GM21825 (cell line): ENCODE measurements around the gene MEI1.
"Not testable (repeated sequence)": the region's sequence is repeated elsewhere in the genome, so short reads cannot be mapped to it uniquely, and the experiment has no call there.

Source experiments
- ATAC-seq: cut with Tn5 transposase; IDR thresholded peaks from one replicate; pipeline ENCODE4 v1.9.1; 2021; ENCODE audit warnings: mild to moderate bottlenecking, moderate library complexity; ENCODE audit not compliant: unreplicated experiment

MEI1 gene

DNA sequence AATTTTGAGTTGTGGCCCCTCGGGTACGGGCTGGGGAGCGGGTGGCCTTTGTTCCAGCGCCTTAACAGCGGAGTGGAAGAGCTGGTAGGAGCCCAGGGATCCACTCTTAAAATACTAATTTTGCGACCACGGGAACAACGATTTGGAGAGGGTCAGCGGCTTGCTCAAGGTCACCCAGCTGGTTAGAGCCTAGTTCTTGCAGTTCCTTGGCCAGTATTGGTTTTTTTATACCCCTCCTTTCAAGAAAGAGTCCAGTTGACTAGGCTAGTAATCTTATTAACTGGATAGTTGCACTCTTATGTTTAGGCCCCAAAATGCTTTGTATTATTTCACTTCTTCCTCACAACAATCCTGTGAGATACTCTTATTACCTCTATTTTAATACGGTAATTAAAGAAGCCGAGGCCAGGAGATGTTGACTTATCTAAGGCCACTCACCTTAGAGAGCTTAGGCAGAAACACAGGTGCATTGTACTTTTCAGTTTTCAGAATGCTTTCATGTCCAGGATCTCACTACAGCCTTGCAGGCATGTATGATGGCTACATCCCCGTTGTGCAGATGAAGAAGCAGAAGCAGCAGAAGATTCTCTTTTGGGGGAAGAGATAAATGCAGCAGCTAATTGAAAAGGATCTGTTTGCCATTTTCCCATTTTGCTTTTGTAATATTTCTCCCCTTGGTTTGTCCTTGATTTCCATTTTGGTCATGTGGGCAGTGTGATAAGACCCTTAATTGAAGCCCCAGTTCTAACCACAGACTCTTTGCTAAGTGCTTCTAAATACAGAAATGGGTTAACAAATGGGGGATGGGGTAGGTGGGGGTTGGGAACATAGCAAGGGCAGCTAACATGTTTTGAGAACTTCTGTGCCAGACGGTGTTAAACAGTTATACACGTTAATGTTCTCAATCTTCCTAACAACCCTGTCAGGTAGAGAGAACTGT is 135.0 kb downstream of the MEI1 start:
- no peak for ATAC-seq

DNA sequence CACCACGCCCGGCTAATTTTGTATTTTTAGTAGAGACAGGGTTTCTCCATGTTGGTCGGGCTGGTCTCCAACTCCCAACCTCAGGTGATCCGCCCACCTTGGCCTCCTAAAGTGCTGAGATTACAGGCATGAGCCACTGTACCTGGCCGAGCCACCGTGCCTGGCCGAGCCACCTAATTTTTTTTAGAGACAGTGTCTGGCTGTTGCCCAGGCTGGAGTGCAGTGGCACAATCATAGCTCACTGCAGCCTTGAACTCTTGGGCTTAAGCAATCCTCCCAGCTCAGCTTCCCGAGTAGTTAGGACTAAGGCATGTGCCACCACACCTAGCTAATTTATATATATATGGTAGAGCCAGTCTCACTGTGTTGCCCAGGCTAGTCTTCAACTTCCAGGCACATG is 136.2 kb downstream of the MEI1 start:
- ATAC-seq = not testable (repeated sequence)

DNA sequence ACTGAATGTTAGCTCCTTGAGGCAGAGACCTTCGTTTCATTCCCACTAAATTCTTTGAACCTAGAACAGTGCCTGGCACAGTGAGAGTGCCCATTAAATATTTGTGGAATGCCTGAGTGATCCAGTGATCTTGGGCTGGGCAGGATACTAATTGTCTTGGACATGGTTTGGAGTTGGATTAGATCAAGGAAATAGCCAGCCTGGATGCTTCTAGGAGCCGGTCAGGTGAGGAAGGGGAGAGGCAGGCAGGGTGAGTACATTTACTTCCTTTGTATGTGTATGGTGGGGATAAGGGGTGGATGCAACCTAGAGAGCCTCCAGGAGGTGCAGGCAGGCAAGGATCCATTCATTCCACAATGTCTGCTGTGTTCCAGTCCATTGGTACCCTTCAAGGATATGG is 137.2 kb downstream of the MEI1 start:
- ATAC-seq = no peak

DNA sequence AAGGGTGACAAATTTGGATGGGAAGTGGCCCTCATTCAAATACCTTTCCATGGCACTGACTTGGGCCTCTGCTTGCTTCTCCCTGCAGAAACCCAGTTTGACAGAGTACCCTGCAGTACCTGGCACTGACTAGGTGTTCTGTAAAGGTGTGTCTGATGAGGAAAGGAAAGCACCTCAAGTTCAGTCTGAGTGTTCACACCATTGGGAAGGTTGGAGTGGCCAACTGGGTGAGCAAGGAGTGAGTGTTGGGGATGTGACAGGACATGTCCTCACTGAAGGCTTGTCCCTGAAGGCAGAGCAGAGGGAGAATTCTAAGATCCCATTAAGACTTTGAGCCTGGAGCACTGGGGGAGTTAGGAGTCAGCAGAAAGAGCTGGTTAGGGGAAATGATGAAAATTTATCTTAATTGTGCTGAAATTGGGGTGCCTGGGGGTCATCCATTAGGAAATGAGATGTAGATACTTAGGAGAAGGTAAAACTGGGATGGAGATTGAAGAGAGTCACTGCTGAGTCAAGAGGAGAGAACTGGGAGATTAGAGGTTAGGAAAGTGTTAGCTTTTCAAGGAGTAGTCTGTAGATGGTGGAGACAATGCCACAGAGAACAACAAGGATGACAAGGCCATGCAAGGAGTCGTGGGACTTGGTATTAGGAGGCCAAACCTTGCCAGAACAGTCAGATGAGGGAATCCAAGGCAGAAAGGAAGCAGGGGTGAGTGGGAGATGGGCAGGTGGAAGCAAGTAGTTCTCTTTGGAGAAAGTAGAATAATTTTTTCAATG is 139.7 kb downstream of the MEI1 start:
- no peak for ATAC-seq

DNA sequence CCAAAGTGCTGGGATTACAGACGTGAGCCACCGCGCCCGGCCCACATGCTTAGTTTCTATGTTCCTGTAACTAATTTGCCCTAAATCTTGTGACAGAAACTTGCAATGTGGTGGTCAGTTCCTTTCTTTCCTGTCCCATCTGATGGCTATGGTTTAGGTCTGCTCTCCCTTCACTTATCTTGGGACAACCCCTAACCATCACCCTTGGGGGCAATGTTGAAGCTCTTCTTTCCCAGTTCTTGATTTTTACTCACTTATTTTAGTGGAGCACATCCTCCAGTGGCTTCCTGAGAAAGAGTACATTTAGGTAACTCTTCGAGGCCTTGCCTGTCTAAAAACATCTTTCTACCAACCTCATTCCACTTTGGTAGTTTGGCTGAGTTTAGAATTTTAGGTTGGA is 140.9 kb downstream of the MEI1 start:
- no peak for ATAC-seq

DNA sequence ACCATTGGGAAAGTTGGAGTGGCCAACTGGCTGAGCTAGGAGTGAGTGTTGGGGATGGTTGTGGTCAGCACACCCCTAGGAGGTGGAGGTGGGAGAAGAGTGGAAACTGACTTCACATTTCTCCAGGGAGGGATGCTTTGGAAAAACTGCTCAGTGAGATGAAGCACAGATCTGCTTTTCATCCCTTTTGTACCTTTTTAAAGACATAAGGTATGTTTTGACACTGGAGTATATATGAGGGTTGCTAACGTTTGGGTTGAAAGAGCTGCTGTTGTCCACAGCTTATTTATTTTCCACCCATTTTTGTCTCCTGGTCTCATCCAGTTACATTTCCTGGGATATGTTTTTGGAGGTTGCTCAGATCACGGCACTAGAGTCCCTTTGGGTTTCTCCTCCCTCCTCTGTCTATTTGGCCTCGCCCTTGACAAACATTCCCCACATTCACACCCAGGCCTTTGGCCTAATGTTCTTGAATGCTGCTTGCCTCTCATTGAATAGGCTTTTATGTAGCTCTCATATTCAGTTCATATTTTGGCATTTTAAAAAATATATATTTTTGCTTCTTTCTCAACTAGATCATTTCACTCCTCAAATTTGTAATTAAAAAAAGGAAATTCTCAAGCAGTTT is 141.9 kb downstream of the MEI1 start:
- no peak for ATAC-seq

DNA sequence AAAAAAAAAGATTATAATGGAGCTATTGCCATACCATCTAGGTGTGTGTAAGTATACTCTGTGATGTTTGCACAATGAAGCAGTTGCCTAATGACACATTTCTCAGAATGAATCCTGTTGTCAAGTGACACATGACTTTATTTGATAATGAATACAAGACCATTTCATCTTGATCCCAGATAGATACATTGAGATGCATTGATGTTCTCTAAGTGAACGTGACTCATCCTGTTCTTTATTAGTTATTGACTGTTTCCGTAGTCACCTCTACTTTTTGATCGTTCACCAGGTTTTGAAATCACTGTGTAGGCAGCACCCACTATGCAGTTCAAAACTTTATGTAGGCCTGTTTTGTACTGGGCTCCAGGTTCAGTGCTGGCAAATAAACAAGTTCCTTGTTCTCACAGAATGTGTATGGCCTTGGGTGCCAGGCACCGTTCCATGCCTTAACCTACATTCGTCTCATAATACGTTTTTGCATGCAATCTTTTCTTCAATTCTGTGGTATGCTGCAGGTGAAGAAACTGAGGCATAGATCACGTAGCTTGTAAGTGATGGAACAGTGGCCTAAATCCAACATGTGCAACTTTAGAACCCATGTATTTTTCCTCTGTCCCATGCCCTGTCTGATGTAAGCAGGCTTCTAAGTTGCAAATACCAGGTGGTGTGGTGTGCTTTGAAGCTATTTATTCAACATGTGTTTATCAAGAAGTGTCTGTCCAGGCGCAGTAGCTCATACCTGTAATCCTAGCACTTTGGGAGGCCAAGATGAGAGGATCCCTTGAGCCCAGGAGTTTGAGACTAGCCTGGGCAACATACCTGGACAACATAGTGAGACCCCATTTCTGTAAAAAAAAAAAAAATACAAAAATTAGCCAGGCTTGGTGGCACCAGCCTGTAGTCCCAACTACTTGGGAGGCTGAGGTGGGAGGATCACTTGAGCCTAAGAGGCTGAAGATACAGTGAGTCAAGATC is 144.0 kb downstream of the MEI1 start:
- ATAC-seq = no peak

DNA sequence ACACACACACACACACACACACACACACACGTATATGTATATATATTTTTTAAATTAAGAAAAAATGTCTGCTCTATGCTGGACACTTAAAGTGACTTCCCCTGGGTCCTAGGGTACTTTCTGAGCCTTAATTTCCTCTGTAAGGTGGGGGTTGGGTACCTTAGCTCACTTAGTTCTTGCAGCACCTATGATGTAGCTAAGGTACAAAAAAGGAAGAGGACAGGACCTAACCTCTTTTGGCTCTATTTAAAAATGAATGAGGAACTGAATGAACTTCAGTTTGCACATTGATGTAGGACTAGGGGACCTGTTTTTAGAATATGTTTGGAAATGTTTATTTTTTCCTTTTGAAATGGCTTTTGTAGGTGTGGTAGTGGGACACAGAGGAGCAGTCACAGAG is 144.7 kb downstream of the MEI1 start:
- no peak for ATAC-seq

- no peak for ATAC-seq
Measured at GRCh38 chr22:41844513-41844912, 145.2 kb downstream of the MEI1 start.

GRCh38 chr22:41845380-41846267 is 146.3 kb downstream of the MEI1 start:
- ATAC-seq = no peak

- no peak for ATAC-seq
Measured at GRCh38 chr22:41846268-41846987, 147.1 kb downstream of the MEI1 start.

GRCh38 chr22:41847300-41847699 is 148.0 kb downstream of the MEI1 start:
- no peak for ATAC-seq

DNA sequence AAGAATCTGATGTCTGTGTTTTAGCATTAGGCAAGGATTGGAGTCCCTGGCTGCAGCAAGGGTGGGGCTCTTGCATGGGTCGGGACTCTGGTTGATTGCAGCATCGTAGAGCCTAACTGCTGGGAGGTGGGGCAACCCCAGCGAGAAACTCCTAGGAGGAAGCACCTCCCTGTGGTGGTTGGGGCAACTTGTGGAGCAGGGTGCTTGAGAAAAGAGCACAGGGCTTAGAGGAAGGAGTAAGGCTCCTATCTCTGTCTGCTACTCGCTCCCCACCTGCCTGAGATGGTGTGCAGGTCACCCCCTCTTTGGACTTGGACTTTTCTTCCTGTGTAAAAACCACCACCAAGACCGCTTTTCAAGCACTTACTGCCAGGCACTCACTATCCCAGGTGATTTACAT is 149.2 kb downstream of the MEI1 start:
- ATAC-seq = no peak
